Neural progenitor cell (in vitro differentiated cells): ENCODE data around the gene CHMP6.

Experiments
- EZH2 ChIP-seq: fragments of 200-600 bp; sonication (generic); IDR thresholded peaks from 2 replicates; pipeline ENCODE4 v1.6.1; 2017; ENCODE audit warnings: antibody characterized with exemption, mild to moderate bottlenecking, moderate library complexity
- EZH2phosphoT487 ChIP-seq: fragments of 200-600 bp; sonication (generic); IDR thresholded peaks from 2 replicates; pipeline ENCODE4 v1.6.1; 2017; ENCODE audit warnings: antibody characterized with exemption
- TF ChIP-seq, protein P1 (sequence below): fragments of 200-600 bp; sonication (generic); IDR thresholded peaks from 2 replicates; pipeline ENCODE4 v1.5.1; 2017; ENCODE audit warnings: antibody characterized with exemption, mild to moderate bottlenecking

- TF ChIP-seq, protein P1, sequence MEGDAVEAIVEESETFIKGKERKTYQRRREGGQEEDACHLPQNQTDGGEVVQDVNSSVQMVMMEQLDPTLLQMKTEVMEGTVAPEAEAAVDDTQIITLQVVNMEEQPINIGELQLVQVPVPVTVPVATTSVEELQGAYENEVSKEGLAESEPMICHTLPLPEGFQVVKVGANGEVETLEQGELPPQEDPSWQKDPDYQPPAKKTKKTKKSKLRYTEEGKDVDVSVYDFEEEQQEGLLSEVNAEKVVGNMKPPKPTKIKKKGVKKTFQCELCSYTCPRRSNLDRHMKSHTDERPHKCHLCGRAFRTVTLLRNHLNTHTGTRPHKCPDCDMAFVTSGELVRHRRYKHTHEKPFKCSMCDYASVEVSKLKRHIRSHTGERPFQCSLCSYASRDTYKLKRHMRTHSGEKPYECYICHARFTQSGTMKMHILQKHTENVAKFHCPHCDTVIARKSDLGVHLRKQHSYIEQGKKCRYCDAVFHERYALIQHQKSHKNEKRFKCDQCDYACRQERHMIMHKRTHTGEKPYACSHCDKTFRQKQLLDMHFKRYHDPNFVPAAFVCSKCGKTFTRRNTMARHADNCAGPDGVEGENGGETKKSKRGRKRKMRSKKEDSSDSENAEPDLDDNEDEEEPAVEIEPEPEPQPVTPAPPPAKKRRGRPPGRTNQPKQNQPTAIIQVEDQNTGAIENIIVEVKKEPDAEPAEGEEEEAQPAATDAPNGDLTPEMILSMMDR: peak; percentile 7
- TF ChIP-seq EZH2 (no peak), EZH2phosphoT487 (no peak)
Observed at GRCh38 chr17:80948976-80949450, 42.6 kb upstream of the CHMP6 start.
